Stomach (tissue), 9 donors: ENCODE data around the gene SRI. TPM values are rescaled to one million over a fixed set of nuclear protein-coding genes. Genes with fewer than 3 reads are reported as not detected.

Experiments used
- DNase-seq, 2 donors: peaks; one replicate each; pipeline versions ENCODE4 v3.0.0 to v3.0.0-alpha.2; 2013 to 2019
- H3K27ac ChIP-seq, 5 donors: fragments of 200-600 bp in 4 of 5; sonication (generic) in 4 of 5; one replicate each; pipeline ENCODE4 v1.5.1; 2013 to 2019; ENCODE audit warnings: mild to moderate bottlenecking in 1 of 5, moderate library complexity in 1 of 5
- H3K27me3 ChIP-seq, 3 donors: fragments of 200-600 bp; sonication (generic); one replicate each; pipeline ENCODE4 v1.5.1; 2017 to 2019; ENCODE audit warnings: mixed run types in 1 of 3
- H3K36me3 ChIP-seq, 4 donors: fragments of 200-600 bp; sonication (generic); 1 replicate in 3 of 4; 2 replicates in 1 of 4; pipeline ENCODE4 v1.5.1; 2016 to 2019
- H3K4me1 ChIP-seq, 4 donors: fragments of 200-600 bp; sonication (generic); one replicate each; pipeline ENCODE4 v1.5.1; 2016 to 2019
- H3K4me3 ChIP-seq, 4 donors: fragments of 200-600 bp; sonication (generic) in 3 of 4; one replicate each; pipeline ENCODE4 v1.5.1; 2016 to 2019; ENCODE audit warnings: mild to moderate bottlenecking in 1 of 4
- H3K9me3 ChIP-seq, 4 donors: fragments of 200-600 bp; sonication (generic); one replicate each; pipeline ENCODE4 v1.5.1; 2016 to 2019
- CTCF ChIP-seq, 7 experiments: fragments of 450-650 bp in 4 of 7; fragments of 200-600 bp in 3 of 7; sonication (generic) in 3 of 7; IDR thresholded peaks; one replicate each; pipeline ENCODE4 v1.5.1; 2016 to 2019; ENCODE audit warnings: antibody characterized with exemption in 7 of 7, control low read depth in 2 of 7, mild to moderate bottlenecking in 1 of 7
- EP300 ChIP-seq: sonication (generic); formaldehyde crosslinking; IDR thresholded peaks from one replicate; pipeline ENCODE4 v1.6.1; 2017; ENCODE audit warnings: antibody characterized with exemption
- POLR2A ChIP-seq, 4 donors: fragments of 450-650 bp; IDR thresholded peaks; one replicate each; pipeline ENCODE4 v1.6.1; 2016; ENCODE audit warnings: antibody characterized with exemption in 4 of 4, control low read depth in 2 of 4, mild to moderate bottlenecking in 1 of 4, moderate library complexity in 1 of 4
- POLR2AphosphoS5 ChIP-seq, 3 donors: sonication (generic); formaldehyde crosslinking; IDR thresholded peaks; one replicate each; pipeline ENCODE4 v1.6.1; 2016; ENCODE audit warnings: antibody characterized with exemption in 3 of 3
- WGBS, 5 donors: extraction: QIAGEN DNeasy Blood & Tissue Kit in 3 of 5; methylation state at CpG; one replicate each; pipeline versions ENCODE4 v1.1.5 to v1.1.7; 2013 to 2018; 5-methylcytosine and 5-hydroxymethylcytosine counted together
- intact Hi-C: fragments of 100-400 bp; cut with DNase I; formaldehyde crosslinking; loops from one replicate; pipeline ENCODE4 v1.15.1; 2023; ENCODE audit warnings: low total_unique reads
- polyA plus RNA-seq, 3 donors: library from polyadenylated mRNA; stranded (reverse); fragments of 200-250 nt; gene quantifications; one replicate each; pipeline ENCODE4 v1.2.3, GENCODE V29; 2013
- total RNA-seq, 5 donors: library from RNA; depleted of rRNA; stranded (reverse); fragments of >200 nt; gene quantifications; one replicate each; pipeline versions ENCODE4 v1.1.0 to v1.2.3, GENCODE V29; 2014 to 2016
- donor health status: healthy with polysubstance abuse.
- donor health status: Bipolar disorder and iron deficiency.
- donor health status: healthy.

SRI gene
- total and polyA plus RNA-seq, 8 donors: 23.3 to 107 (median 85.0) TPM

GRCh38 chr7:88202278-88202677 lies 17.6 kb downstream of the SRI start:
- no peak overlapping the region for H3K4me3 ChIP-seq
- H3K27me3 ChIP-seq: no peaks in the 10 kb centered on the region
- H3K36me3 ChIP-seq: peaks cover 28 to 65% (median 60%) of the 10 kb centered on the region in 4 donors
- no peak overlapping the region for H3K27ac ChIP-seq
- H3K4me1 ChIP-seq: no peaks in the 10 kb centered on the region
- no peak for DNase-seq
- intact Hi-C loops: no loop called here
- H3K9me3 ChIP-seq: no peaks in the 10 kb centered on the region
- no peak for TF ChIP-seq POLR2A (IDR thresholded peaks at IDR 0.05)
- no peak for TF ChIP-seq EP300
- TF ChIP-seq CTCF (IDR thresholded peaks at IDR 0.05): no peak
- no peak for TF ChIP-seq POLR2AphosphoS5 (IDR thresholded peaks at IDR 0.05)
- WGBS, 5 donors: 66 to 81% (median 76%) methylated on average over 5 of the region's 5 CpGs

- Histone ChIP-seq H3K4me3 (no peak overlapping the region), H3K36me3 (peaks cover 20 to 55% (median 50%) of the 10 kb centered on the region in 4 donors), H3K4me1 (no peaks in the 10 kb centered on the region), H3K27ac (no peak overlapping the region), H3K9me3 (no peaks in the 10 kb centered on the region), H3K27me3 (no peaks in the 10 kb centered on the region)
- no peak for DNase-seq
- intact Hi-C loops: no loop called here
- TF ChIP-seq POLR2A (IDR thresholded peaks at IDR 0.05) (no peak), POLR2AphosphoS5 (IDR thresholded peaks at IDR 0.05) (no peak), CTCF (IDR thresholded peaks at IDR 0.05) (no peak), EP300 (no peak)
Measured at GRCh38 chr7:88201305-88201704, 18.5 kb downstream of the SRI start.

GRCh38 chr7:88200789-88201188 lies 19.0 kb downstream of the SRI start:
- no peaks in the 10 kb centered on the region for H3K27me3 ChIP-seq
- H3K4me1 ChIP-seq: no peaks in the 10 kb centered on the region
- peak in 1 of 2 donors; percentile 23 for DNase-seq
- H3K36me3 ChIP-seq: peaks cover 15 to 50% (median 45%) of the 10 kb centered on the region in 4 donors
- WGBS, 5 donors: 62 to 73% (median 64%) methylated on average over 4 of the region's 4 CpGs
- intact Hi-C loops: no loop called here
- no peaks in the 10 kb centered on the region for H3K9me3 ChIP-seq
- no peak overlapping the region for H3K4me3 ChIP-seq
- TF ChIP-seq POLR2A (IDR thresholded peaks at IDR 0.05): no peak
- no peak for TF ChIP-seq POLR2AphosphoS5 (IDR thresholded peaks at IDR 0.05)
- no peak for TF ChIP-seq EP300
- no peak for TF ChIP-seq CTCF (IDR thresholded peaks at IDR 0.05)
- H3K27ac ChIP-seq: no peak overlapping the region

GRCh38 chr7:88200261-88200660 lies 19.6 kb downstream of the SRI start:
- H3K9me3 ChIP-seq: no peaks in the 10 kb centered on the region
- DNase-seq: no peak
- no peak overlapping the region for H3K27ac ChIP-seq
- no peaks in the 10 kb centered on the region for H3K4me1 ChIP-seq
- H3K27me3 ChIP-seq: no peaks in the 10 kb centered on the region
- no peak overlapping the region for H3K4me3 ChIP-seq
- intact Hi-C loops: no loop called here
- WGBS, 5 donors: 77 to 90% (median 86%) methylated on average over 3 of the region's 3 CpGs
- H3K36me3 ChIP-seq: peaks cover 11 to 45% (median 40%) of the 10 kb centered on the region in 4 donors
- TF ChIP-seq CTCF (IDR thresholded peaks at IDR 0.05): no peak
- TF ChIP-seq POLR2A (IDR thresholded peaks at IDR 0.05): no peak
- no peak for TF ChIP-seq POLR2AphosphoS5 (IDR thresholded peaks at IDR 0.05)
- no peak for TF ChIP-seq EP300
